Fibroblast of mammary gland (primary cell): ENCODE data around the gene ZNF211.
A peak's percentile ranks its signal among the peaks of the same experiment; 100 is the strongest.

Experiments used
- DNase-seq: peaks from one replicate; pipeline ENCODE4 v3.0.0-alpha.2; 2010; ENCODE audit warnings: low read depth
- H3K4me3 ChIP-seq: 2 replicates; pipeline ENCODE4 v1.5.1; 2011; ENCODE audit warnings: low read depth, mild to moderate bottlenecking, low read length, moderate library complexity; ENCODE audit not compliant: control insufficient read depth
- CTCF ChIP-seq: conservative IDR thresholded peaks from 2 replicates; pipeline ENCODE4 v1.5.1; 2011; ENCODE audit warnings: low read depth, low read length, inconsistent platforms; ENCODE audit not compliant: control insufficient read depth, insufficient read depth

ZNF211 gene

GRCh38 chr19:57632987-57633831 is at the start of gene ZNF211:
ZNF211 (plus strand) TSS chr19:57633168; CDS start chr19:57633347, 179 bp downstream.
- peak within 1 kb of the TSS; percentile 87 for H3K4me3 ChIP-seq
- DNase-seq: peak; percentile 93
- TF ChIP-seq CTCF: no peak

GRCh38 chr19:57583521-57584416 is 49.2 kb upstream of the ZNF211 start, which contains the start of gene ZIK1:
ZIK1 (plus strand) TSS chr19:57584145; CDS start chr19:57584357, 212 bp downstream.
- H3K4me3 ChIP-seq: peak within 1 kb of the TSS; percentile 62
- no peak for TF ChIP-seq CTCF
- peak; percentile 91 for DNase-seq

GRCh38 chr19:57587529-57587928 is 45.4 kb upstream of the ZNF211 start:
- DNase-seq: peak; percentile 75
- H3K4me3 ChIP-seq: no peak overlapping the region
- TF ChIP-seq CTCF: no peak

GRCh38 chr19:57599377-57599760 is 33.6 kb upstream of the ZNF211 start:
- peak overlapping the region; percentile 65 for H3K4me3 ChIP-seq
- no peak for DNase-seq
- no peak for TF ChIP-seq CTCF

GRCh38 chr19:57599761-57600383 is 33.1 kb upstream of the ZNF211 start, which contains the start of gene ZNF530:
ZNF530 (plus strand) TSS chr19:57599885; CDS start chr19:57604346, 4,461 bp downstream.
- peak; percentile 92 for DNase-seq
- no peak for TF ChIP-seq CTCF
- peak within 1 kb of the TSS; percentile 65 for H3K4me3 ChIP-seq

- DNase-seq: no peak
- TF ChIP-seq CTCF: no peak
- no peak overlapping the region for H3K4me3 ChIP-seq
Observed at GRCh38 chr19:57606931-57607330, 26.0 kb upstream of the ZNF211 start.
